Measurements from ENCODE around the gene KCNQ4. TPM values are rescaled to one million over a fixed set of nuclear protein-coding genes. Genes with fewer than 3 reads are reported as not detected.

Gene KCNQ4
- total and polyA plus RNA-seq, 10 of the 15 experiments (the other 5 are each of a cell fraction or from before 2014, with no cell fraction given) = 0.04 to 0.18 (median 0.08) TPM; not detected in 2

DNA sequence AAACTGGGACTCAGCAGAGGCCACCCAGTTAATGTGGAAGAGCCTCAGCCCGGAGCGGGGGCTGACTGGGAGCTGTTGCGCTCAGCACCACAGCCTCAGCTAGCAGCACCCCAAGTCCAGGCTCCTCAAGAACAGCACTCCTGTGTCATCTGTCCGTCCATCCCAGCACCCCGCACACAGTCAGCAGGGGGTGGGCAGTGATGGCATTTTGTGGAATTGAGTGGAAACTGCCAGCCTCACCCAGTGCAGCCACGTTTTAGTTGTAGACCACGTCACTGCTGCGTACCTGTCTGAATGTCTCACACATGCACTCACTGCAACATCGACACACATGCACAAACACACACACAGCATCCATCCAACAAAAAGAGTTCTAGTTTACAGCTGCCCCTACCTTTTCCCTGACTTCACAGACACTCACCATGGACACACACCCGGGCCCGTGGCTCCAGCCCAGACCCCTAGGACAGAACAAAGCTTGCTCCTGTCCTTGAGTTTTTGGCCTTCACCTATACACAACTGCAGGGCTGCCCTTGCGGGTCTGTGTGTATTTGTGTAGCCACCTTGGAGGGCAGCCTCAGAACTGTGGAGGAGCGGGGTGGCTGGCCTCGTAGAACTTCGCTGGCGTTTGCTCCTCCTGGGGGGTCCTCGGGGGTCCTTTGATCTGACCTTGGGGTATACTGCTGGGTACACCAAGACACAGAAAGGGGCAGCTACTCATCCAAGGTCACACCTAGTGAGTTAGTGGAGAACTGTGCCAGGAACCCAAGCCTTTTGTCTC is 5.2 kb downstream of the KCNQ4 start:
- no TSS peak for BruUV-seq (replicated peaks)
- FAIRE-seq = no peak
- no peak overlapping the region for H3K9ac ChIP-seq (ENCODE audit: control insufficient read depth, insufficient read depth, low read length)
- H4K20me1 ChIP-seq (ENCODE audit: control insufficient read depth, insufficient read depth) = no peaks in the 10 kb centered on the region
- POLR2A ChIA-PET = interaction anchor here (0.5 kb wide), 1 partner anchor 188 kb away, joined by 6 read pairs; no protein-coding TSS in a partner anchor
- in situ Hi-C loops (cut with MboI) (no loop called here), intact Hi-C loops (cut with micrococcal nuclease; ENCODE audit: unreplicated experiment) (no loop called here)
- H3K4me1 ChIP-seq (ENCODE audit: control insufficient read depth, insufficient read depth, low read length) = no peaks in the 10 kb centered on the region
- H3K27ac ChIP-seq (ENCODE audit: control insufficient read depth, insufficient read depth) = no peak overlapping the region
- SMC1A ChIA-PET (ENCODE audit: uncharacterized antibody, unreplicated experiment) = interaction anchor here (0.8 to 1.6 kb wide), 2 partner anchors 14 to 24 kb away, joined by 3 to 4 read pairs; no protein-coding TSS in a partner anchor
- H3K36me3 ChIP-seq (ENCODE audit: control insufficient read depth in 2 of 2, insufficient read depth in 2 of 2, low read length in 1 of 2) = no peaks in the 10 kb centered on the region
- WGBS (ENCODE audit: insufficient coverage, insufficient replicate concordance, low lambda C conversion rate, missing lambda C conversion rate) = 50% methylated on average over 17 of the region's 17 CpGs
- peaks cover 2 to 4% of the 10 kb centered on the region in 2 experiments; a peak in 2 of 4 replicates for H3K27me3 ChIP-seq (replicated peaks in 1 of 2; ENCODE audit: control insufficient read depth in 2 of 2, insufficient read depth in 2 of 2, low read length in 1 of 2)
- no peaks in the 10 kb centered on the region for H3K79me2 ChIP-seq (ENCODE audit: control insufficient read depth, insufficient read depth, low read length)
- RAD21 ChIA-PET (ENCODE audit: unreplicated experiment) = no interaction called here
- no peak overlapping the region for H3K4me2 ChIP-seq (ENCODE audit: control insufficient read depth, insufficient read depth)
- H2AFZ ChIP-seq (ENCODE audit: control insufficient read depth, low read depth, low read length) = no peak overlapping the region
- CTCF ChIA-PET = interaction anchor here (1.3 to 2.6 kb wide), 2 partner anchors 14 to 61 kb away, joined by 7 to 8 read pairs; no protein-coding TSS in a partner anchor
- ATAC-seq = no peak
- no peaks in the 10 kb centered on the region for H3K9me3 ChIP-seq (replicated peaks; ENCODE audit: control insufficient read depth, insufficient read depth, low read length)
- no peak for DNase-seq (ENCODE audit: low read depth, low spot score)
- no peak overlapping the region for H3K4me3 ChIP-seq
- TF ChIP-seq, protein P1, sequence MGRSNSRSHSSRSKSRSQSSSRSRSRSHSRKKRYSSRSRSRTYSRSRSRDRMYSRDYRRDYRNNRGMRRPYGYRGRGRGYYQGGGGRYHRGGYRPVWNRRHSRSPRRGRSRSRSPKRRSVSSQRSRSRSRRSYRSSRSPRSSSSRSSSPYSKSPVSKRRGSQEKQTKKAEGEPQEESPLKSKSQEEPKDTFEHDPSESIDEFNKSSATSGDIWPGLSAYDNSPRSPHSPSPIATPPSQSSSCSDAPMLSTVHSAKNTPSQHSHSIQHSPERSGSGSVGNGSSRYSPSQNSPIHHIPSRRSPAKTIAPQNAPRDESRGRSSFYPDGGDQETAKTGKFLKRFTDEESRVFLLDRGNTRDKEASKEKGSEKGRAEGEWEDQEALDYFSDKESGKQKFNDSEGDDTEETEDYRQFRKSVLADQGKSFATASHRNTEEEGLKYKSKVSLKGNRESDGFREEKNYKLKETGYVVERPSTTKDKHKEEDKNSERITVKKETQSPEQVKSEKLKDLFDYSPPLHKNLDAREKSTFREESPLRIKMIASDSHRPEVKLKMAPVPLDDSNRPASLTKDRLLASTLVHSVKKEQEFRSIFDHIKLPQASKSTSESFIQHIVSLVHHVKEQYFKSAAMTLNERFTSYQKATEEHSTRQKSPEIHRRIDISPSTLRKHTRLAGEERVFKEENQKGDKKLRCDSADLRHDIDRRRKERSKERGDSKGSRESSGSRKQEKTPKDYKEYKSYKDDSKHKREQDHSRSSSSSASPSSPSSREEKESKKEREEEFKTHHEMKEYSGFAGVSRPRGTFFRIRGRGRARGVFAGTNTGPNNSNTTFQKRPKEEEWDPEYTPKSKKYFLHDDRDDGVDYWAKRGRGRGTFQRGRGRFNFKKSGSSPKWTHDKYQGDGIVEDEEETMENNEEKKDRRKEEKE (IDR thresholded peaks at IDR 0.05) = no peak
- TF ChIP-seq CTCF (IDR thresholded peaks at IDR 0.05 in 2 of 3, conservative IDR thresholded peaks at IDR 0.05 in 1 of 3; ENCODE audit: control insufficient read depth in 2 of 3, extremely low read depth in 1 of 3, insufficient read depth in 1 of 3, low read depth in 3 of 3, low read length in 3 of 3) = no peak
- no peak for TF ChIP-seq SMARCA5 (IDR thresholded peaks at IDR 0.05)
- no peak for TF ChIP-seq RFX5 (IDR thresholded peaks at IDR 0.05; ENCODE audit: low read depth, low read length)
- TF ChIP-seq NKRF (conservative IDR thresholded peaks at IDR 0.05) = no peak

All from GM12878 (cell line).